ENCODE measurements around the gene PTPRT. TPM values are rescaled to one million over a fixed set of nuclear protein-coding genes. Genes with fewer than 3 reads are reported as not detected.

Gene PTPRT
- total RNA-seq, 1 experiment from 2014 or later = not detected

GRCh38 chr20:43123180-43123579, 66.5 kb downstream of the PTPRT start:
- ATAC-seq = no peak
- intact Hi-C loops (cut with micrococcal nuclease) = no loop called here
- Histone ChIP-seq H4K20me1 (ENCODE audit: insufficient read depth) (no peaks in the 10 kb centered on the region), H3K4me2 (ENCODE audit: low read length) (no peak overlapping the region), H3K4me3 (replicated peaks in 1 of 2; ENCODE audit: low read depth in 1 of 2, low read length in 2 of 2) (no peak overlapping the region), H3K27me3 (ENCODE audit: insufficient read depth, low read length) (no peaks in the 10 kb centered on the region), H3K36me3 (ENCODE audit: control insufficient read depth in 1 of 2, insufficient read depth in 2 of 2, low read length in 2 of 2) (no peaks in the 10 kb centered on the region), H3K9me3 (ENCODE audit: control insufficient read depth in 1 of 2, insufficient read depth in 1 of 2, low read depth in 1 of 2, low read length in 2 of 2) (no peaks in the 10 kb centered on the region), H3K4me1 (ENCODE audit: control insufficient read depth in 1 of 2, insufficient read depth in 2 of 2, low read length in 2 of 2) (no peaks in the 10 kb centered on the region), H3K79me2 (ENCODE audit: insufficient read depth, low read length) (no peaks in the 10 kb centered on the region), H3K27ac (ENCODE audit: low read depth, low read length) (no peak overlapping the region), H3K9ac (ENCODE audit: low read length) (no peak overlapping the region), H3K9me2 (ENCODE audit: insufficient read depth) (no peaks in the 10 kb centered on the region), H2AFZ (ENCODE audit: low read depth, low read length, poor library complexity, severe bottlenecking) (no peak overlapping the region)
- DNase-seq (ENCODE audit: low read depth, low spot score) = no peak
- no TSS peak for BruUV-seq (replicated peaks)
- CTCF ChIA-PET = no interaction called here
- POLR2A ChIA-PET = no interaction called here
- RAD21 ChIA-PET (ENCODE audit: low non-redundant PET in 1 of 2, low total read pairs in 2 of 2, uncharacterized antibody in 2 of 2, unreplicated experiment in 2 of 2) = no interaction called here
- TF ChIP-seq FOSL1 (IDR thresholded peaks at IDR 0.05; ENCODE audit: low read depth) (no peak), JUND (IDR thresholded peaks at IDR 0.05) (no peak), SP1 (IDR thresholded peaks at IDR 0.05; ENCODE audit: low read depth) (no peak), REST (IDR thresholded peaks at IDR 0.05; ENCODE audit: low read depth) (no peak), CTCF (IDR thresholded peaks at IDR 0.05 in 2 of 3, conservative IDR thresholded peaks at IDR 0.05 in 1 of 3; ENCODE audit: borderline replicate concordance in 1 of 3, insufficient read depth in 1 of 3, low read depth in 2 of 3, low read length in 2 of 3) (no peak), CEBPB (IDR thresholded peaks at IDR 0.05; ENCODE audit: low read depth) (no peak), POLR2AphosphoS5 (IDR thresholded peaks at IDR 0.05; ENCODE audit: low read depth, low read length) (no peak), SIN3A (IDR thresholded peaks at IDR 0.05; ENCODE audit: low read depth) (no peak), ATF3 (IDR thresholded peaks at IDR 0.05) (no peak), EZH2 (IDR thresholded peaks at IDR 0.05) (no peak), CBX3 (IDR thresholded peaks at IDR 0.05; ENCODE audit: low read depth) (no peak), ELF1 (IDR thresholded peaks at IDR 0.05; ENCODE audit: borderline replicate concordance, low read depth) (no peak), YY1 (IDR thresholded peaks at IDR 0.05; ENCODE audit: extremely low read depth, insufficient replicate concordance, low read depth, low read length) (no peak), SRF (IDR thresholded peaks at IDR 0.05; ENCODE audit: low read depth) (no peak), EGR1 (IDR thresholded peaks at IDR 0.05; ENCODE audit: low read depth) (no peak), ZFX (IDR thresholded peaks at IDR 0.05) (no peak), ZBTB33 (IDR thresholded peaks at IDR 0.05; ENCODE audit: extremely low read depth, insufficient replicate concordance, low read length) (no peak), MAX (IDR thresholded peaks at IDR 0.05) (no peak), EZH2phosphoT487 (IDR thresholded peaks at IDR 0.05; ENCODE audit: borderline replicate concordance) (no peak), TCF7L2 (IDR thresholded peaks at IDR 0.05; ENCODE audit: borderline replicate concordance, extremely low read depth, insufficient read depth, insufficient read length) (no peak)

Data from HCT116 (cell line).